Prostate gland (tissue), 2 donors: ENCODE results near the gene NEMP1. TPM values are rescaled to one million over a fixed set of nuclear protein-coding genes. Genes with fewer than 3 reads are reported as not detected.

Source experiments
- DNase-seq: peaks from one replicate; pipeline ENCODE4 v3.0.0-alpha.2; 2019; ENCODE audit warnings: low spot score
- H3K27ac ChIP-seq, 2 donors: fragments of 200-600 bp; sonication (generic); 2 replicates each; pipeline ENCODE4 v1.5.1; 2017 to 2019
- H3K27me3 ChIP-seq: fragments of 200-600 bp; sonication (generic); replicated peaks from 2 replicates; pipeline ENCODE4 v1.5.1; 2019; ENCODE audit not compliant: insufficient read depth
- H3K36me3 ChIP-seq, 2 donors: fragments of 200-600 bp; sonication (generic); 1 replicate in 1 of 2; 2 replicates in 1 of 2; pipeline versions ENCODE4 v1.5.1 to v1.8.1; 2017 to 2019
- H3K4me1 ChIP-seq: fragments of 200-600 bp; sonication (generic); replicated peaks from 2 replicates; pipeline ENCODE4 v1.5.1; 2019
- H3K4me3 ChIP-seq, 2 donors: fragments of 200-600 bp; sonication (generic); 2 replicates each; pipeline ENCODE4 v1.5.1; 2017 to 2019
- H3K9me3 ChIP-seq: fragments of 200-600 bp; sonication (generic); 2 replicates; pipeline ENCODE4 v1.5.1; 2017
- POLR2A ChIP-seq: fragments of 450-650 bp; IDR thresholded peaks from one replicate; pipeline ENCODE4 v1.6.1; 2016; ENCODE audit warnings: antibody characterized with exemption, mild to moderate bottlenecking
- POLR2AphosphoS5 ChIP-seq: sonication (generic); formaldehyde crosslinking; IDR thresholded peaks from one replicate; pipeline ENCODE4 v1.6.1; 2017; ENCODE audit warnings: antibody characterized with exemption
- WGBS: methylation state at CpG from one replicate; pipeline ENCODE4 v1.1.5; 2018; 5-methylcytosine and 5-hydroxymethylcytosine counted together
- intact Hi-C: fragments of 100-400 bp; cut with DNase I; formaldehyde crosslinking; loops from one replicate; pipeline ENCODE4 v1.14.2; 2022
- total RNA-seq, 2 donors: library from RNA; depleted of rRNA; stranded (reverse); fragments of >200 nt; gene quantifications; one replicate each; pipeline ENCODE4 v1.1.0, GENCODE V29; 2016
- TF ChIP-seq, protein P1 (sequence below), 4 experiments: fragments of 200-600 bp in 2 of 4; fragments of 450-650 bp in 2 of 4; sonication (generic) in 2 of 4; IDR thresholded peaks; 1 replicate in 3 of 4; 2 replicates in 1 of 4; pipeline ENCODE4 v1.5.1; 2016 to 2019; ENCODE audit warnings: antibody characterized with exemption in 4 of 4, mild to moderate bottlenecking in 2 of 4, moderate library complexity in 2 of 4

The NEMP1 gene
- total RNA-seq, 2 donors from 2014 or later: 10.8 to 13.0 TPM

DNA sequence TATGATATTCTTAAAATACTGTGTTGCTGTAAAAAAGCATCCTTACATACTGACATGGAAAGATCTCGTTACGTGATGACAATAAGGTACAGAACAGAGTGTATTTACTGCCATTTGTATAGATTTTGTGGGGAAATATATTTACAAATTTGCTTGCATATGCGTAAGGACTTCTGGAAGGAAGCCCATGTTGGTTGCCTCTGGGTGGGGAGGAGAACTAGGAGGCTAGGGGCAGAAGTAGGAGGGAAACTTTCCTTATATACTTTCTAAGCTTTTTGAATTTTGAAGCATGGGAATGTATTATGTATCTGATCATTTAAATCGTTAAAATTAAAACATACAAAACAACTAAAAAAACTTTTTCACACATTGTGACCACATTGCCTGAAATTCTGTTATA, 38.4 kb downstream of the NEMP1 start:
- intact Hi-C loops: no loop called here

DNA sequence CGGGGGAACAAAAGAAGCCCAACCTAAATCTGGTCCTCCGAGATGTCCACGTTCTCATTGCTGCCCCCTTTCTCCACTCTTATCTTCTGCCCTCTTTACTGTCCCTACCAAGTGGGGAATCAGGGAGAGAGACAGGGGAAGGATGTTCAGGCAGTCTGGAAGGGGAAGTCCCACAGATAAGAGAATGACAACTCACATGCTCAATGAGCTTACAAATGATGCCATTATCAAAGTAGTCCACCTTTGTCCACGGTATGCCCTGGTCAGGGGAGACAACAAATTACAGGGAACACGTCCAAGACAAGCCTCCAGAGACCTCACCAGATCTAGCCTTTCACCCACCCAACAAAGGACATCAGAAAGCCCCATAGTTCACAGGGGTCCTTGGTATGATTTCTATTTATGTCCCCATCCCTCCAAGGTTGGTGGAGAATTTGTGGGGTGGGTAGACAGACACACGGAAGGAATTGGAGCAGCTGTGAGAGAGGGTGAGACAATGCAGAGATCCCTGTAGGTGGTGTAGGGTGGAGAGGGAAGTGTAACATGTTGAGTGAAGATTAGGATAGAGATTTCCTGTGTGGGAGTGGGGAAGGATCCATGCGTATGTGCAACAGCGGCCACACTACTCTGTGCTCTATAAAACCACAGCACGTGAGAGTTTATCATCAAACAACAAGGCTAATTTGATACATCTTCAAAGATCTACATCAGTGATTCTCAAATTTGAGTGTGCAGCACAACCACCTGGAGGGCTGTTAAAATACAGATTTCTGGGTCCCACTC, 39.4 kb downstream of the NEMP1 start:
- intact Hi-C loops: no loop called here
- WGBS: 81% methylated on average over 9 of the region's 9 CpGs

More for the DNA sequence above, 38.4 kb downstream of the NEMP1 start:
- Histone ChIP-seq H3K27me3 (no peaks in the 10 kb centered on the region), H3K36me3 (no peaks in the 10 kb centered on the region), H3K4me3 (no peak overlapping the region), H3K27ac (no peak overlapping the region), H3K4me1 (no peaks in the 10 kb centered on the region), H3K9me3 (no peaks in the 10 kb centered on the region)
- no peak for DNase-seq
- TF ChIP-seq, protein P1, sequence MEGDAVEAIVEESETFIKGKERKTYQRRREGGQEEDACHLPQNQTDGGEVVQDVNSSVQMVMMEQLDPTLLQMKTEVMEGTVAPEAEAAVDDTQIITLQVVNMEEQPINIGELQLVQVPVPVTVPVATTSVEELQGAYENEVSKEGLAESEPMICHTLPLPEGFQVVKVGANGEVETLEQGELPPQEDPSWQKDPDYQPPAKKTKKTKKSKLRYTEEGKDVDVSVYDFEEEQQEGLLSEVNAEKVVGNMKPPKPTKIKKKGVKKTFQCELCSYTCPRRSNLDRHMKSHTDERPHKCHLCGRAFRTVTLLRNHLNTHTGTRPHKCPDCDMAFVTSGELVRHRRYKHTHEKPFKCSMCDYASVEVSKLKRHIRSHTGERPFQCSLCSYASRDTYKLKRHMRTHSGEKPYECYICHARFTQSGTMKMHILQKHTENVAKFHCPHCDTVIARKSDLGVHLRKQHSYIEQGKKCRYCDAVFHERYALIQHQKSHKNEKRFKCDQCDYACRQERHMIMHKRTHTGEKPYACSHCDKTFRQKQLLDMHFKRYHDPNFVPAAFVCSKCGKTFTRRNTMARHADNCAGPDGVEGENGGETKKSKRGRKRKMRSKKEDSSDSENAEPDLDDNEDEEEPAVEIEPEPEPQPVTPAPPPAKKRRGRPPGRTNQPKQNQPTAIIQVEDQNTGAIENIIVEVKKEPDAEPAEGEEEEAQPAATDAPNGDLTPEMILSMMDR (IDR thresholded peaks at IDR 0.05): no peak
- TF ChIP-seq POLR2AphosphoS5: no peak
- TF ChIP-seq POLR2A: no peak
- WGBS: 89% methylated on average over 4 of the region's 4 CpGs

DNA sequence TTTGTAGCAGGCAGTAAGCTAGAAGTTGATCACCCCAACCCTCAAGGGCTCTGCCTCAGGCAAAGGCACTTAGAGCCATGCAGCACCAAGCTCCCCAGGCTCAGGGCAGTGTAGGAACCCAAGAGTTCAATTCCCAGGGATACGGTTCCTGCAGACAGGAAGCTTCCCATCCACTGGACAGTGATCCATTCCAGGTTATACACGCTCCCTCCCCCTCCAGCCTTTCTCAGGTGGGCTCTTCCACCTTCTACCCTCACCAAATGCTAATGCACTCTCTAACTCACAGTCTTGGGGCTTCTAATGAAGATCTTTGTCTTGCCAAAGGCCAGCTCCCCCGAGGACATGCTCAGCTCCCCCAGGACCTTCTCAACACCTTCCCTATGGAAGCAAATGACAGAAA, 41.3 kb downstream of the NEMP1 start:
- Histone ChIP-seq H3K36me3 (no peaks in the 10 kb centered on the region), H3K4me3 (no peak overlapping the region), H3K9me3 (no peaks in the 10 kb centered on the region), H3K4me1 (no peaks in the 10 kb centered on the region), H3K27ac (no peak overlapping the region), H3K27me3 (no peaks in the 10 kb centered on the region)
- intact Hi-C loops: no loop called here
- TF ChIP-seq POLR2AphosphoS5 (no peak), POLR2A (no peak)
- TF ChIP-seq, protein P1 (IDR thresholded peaks at IDR 0.05): no peak
- DNase-seq: no peak
- 72% methylated on average over 3 of the region's 3 CpGs for WGBS

More for the DNA sequence above, 39.4 kb downstream of the NEMP1 start:
- H3K36me3 ChIP-seq: no peaks in the 10 kb centered on the region
- H3K9me3 ChIP-seq: no peaks in the 10 kb centered on the region
- TF ChIP-seq, protein P1 (IDR thresholded peaks at IDR 0.05): no peak
- TF ChIP-seq POLR2A (no peak), POLR2AphosphoS5 (no peak)
- H3K4me3 ChIP-seq: no peak overlapping the region
- DNase-seq: no peak
- no peaks in the 10 kb centered on the region for H3K27me3 ChIP-seq
- H3K27ac ChIP-seq: no peak overlapping the region
- H3K4me1 ChIP-seq: no peaks in the 10 kb centered on the region

DNA sequence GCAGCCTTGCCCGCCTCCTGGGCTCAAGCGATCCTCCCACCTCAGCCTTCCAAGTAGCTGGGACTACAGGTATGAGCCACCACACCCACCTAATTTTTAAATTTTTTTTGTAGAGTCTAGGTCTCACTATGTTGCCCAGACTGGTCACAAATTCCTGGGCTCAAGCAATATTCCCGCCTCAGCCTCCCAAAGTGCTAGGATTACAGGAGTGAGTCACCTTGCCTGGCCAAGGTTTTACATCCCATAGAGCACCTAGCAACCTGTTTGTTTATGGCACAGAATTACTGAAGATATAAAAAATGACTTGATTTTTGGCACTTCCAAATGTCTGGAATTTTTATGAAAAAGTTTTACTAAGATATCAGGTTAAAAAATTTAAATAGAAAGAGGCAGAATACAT, 45.2 kb downstream of the NEMP1 start:
- Histone ChIP-seq H3K36me3 (no peaks in the 10 kb centered on the region), H3K9me3 (no peaks in the 10 kb centered on the region), H3K4me1 (no peaks in the 10 kb centered on the region), H3K4me3 (no peak overlapping the region), H3K27me3 (no peaks in the 10 kb centered on the region), H3K27ac (no peak overlapping the region)
- DNase-seq: no peak
- intact Hi-C loops: no loop called here
- WGBS: 89% methylated on average over 3 of the region's 3 CpGs
- TF ChIP-seq POLR2A (no peak), POLR2AphosphoS5 (no peak)
- TF ChIP-seq, protein P1 (IDR thresholded peaks at IDR 0.05): no peak

DNA sequence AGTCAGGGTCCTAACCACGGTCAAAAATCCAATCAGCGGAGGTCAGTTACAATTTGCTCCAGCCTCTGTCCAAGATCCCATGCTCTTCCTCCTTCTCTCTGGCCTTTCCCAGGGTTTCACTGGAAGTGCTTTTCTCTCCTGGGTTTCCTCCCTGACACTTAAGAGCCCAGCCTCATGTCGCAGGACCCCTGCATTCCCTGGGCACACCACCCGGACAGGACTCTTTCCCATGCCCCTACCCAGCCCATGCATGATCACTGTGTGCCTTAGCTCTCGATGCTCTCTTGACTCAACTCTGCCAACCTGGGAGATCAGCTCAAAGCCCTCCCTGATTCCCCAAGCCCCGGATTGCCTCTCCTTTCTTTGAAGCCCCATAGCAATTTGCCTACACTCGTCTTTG, 46.8 kb downstream of the NEMP1 start:
- intact Hi-C loops: no loop called here
- Histone ChIP-seq H3K4me3 (no peak overlapping the region), H3K27ac (no peak overlapping the region), H3K27me3 (no peaks in the 10 kb centered on the region), H3K4me1 (no peaks in the 10 kb centered on the region), H3K9me3 (no peaks in the 10 kb centered on the region), H3K36me3 (no peaks in the 10 kb centered on the region)
- no peak for TF ChIP-seq POLR2A
- TF ChIP-seq, protein P1 (IDR thresholded peaks at IDR 0.05): no peak
- TF ChIP-seq POLR2AphosphoS5: no peak
- 74% methylated on average over 7 of the region's 7 CpGs for WGBS
- DNase-seq: no peak
